GM19467 (cell line): ENCODE data around the gene ZCCHC3.

Experiments used
- ATAC-seq: cut with Tn5 transposase; IDR thresholded peaks from one replicate; pipeline ENCODE4 v1.9.1; 2021; ENCODE audit warnings: mild to moderate bottlenecking, moderate library complexity; ENCODE audit not compliant: unreplicated experiment

ZCCHC3 gene

GRCh38 chr20:278607-279571 is 18.5 kb upstream of the ZCCHC3 start:
- no peak for ATAC-seq

GRCh38 chr20:284172-284571 is 13.2 kb upstream of the ZCCHC3 start:
- no peak for ATAC-seq

- ATAC-seq = no peak
Observed at GRCh38 chr20:286508-286907, 10.9 kb upstream of the ZCCHC3 start.

GRCh38 chr20:288956-289692 is 8.2 kb upstream of the ZCCHC3 start:
- ATAC-seq = no peak

- ATAC-seq = no peak
Observed at GRCh38 chr20:289693-290083, 7.7 kb upstream of the ZCCHC3 start.

- ATAC-seq = peak; percentile 83
Observed at GRCh38 chr20:290084-290831, 7.1 kb upstream of the ZCCHC3 start, which contains the start of gene C20orf96. Gene C20orf96, minus strand, starts transcription at chr20:290750. Its CDS starts 140 bp downstream, at chr20:290610.

- no peak for ATAC-seq
Observed at GRCh38 chr20:294602-295001, 2.8 kb upstream of the ZCCHC3 start.

GRCh38 chr20:295804-296203 is 1.6 kb upstream of the ZCCHC3 start:
- no peak for ATAC-seq

- peak; percentile 28 for ATAC-seq
Observed at GRCh38 chr20:297925-298775, 780 bp downstream of the ZCCHC3 start.

GRCh38 chr20:298776-299391 is 1.5 kb downstream of the ZCCHC3 start:
- no peak for ATAC-seq

GRCh38 chr20:300345-300990 is 3.1 kb downstream of the ZCCHC3 start:
- ATAC-seq = no peak

- ATAC-seq = no peak
Observed at GRCh38 chr20:301886-302848, 4.8 kb downstream of the ZCCHC3 start.

GRCh38 chr20:305745-306144 is 8.4 kb downstream of the ZCCHC3 start:
- no peak for ATAC-seq

GRCh38 chr20:308427-309038 is 11.2 kb downstream of the ZCCHC3 start:
- no peak for ATAC-seq

- no peak for ATAC-seq
Observed at GRCh38 chr20:309306-309840, 12.0 kb downstream of the ZCCHC3 start.

GRCh38 chr20:309841-310644 is 12.7 kb downstream of the ZCCHC3 start:
- peak; percentile 97 for ATAC-seq

- ATAC-seq = no peak
Observed at GRCh38 chr20:310645-311044, 13.3 kb downstream of the ZCCHC3 start.
